ENCODE measurements around the gene LRRC27. TPM values are rescaled to one million over a fixed set of nuclear protein-coding genes. Genes with fewer than 3 reads are reported as not detected.

LRRC27 gene
- total and polyA plus RNA-seq, 7 donors, result 1.4 to 15.5 (median 6.2) TPM

GRCh38 chr10:132408367-132408781 lies 76.4 kb downstream of the LRRC27 start:
- no peak for TF ChIP-seq EP300 (IDR thresholded peaks at IDR 0.05)
- no peak for TF ChIP-seq CTCF (IDR thresholded peaks at IDR 0.05)
- TF ChIP-seq POLR2AphosphoS5 (IDR thresholded peaks at IDR 0.05), result no peak
- TF ChIP-seq POLR2A (IDR thresholded peaks at IDR 0.05), result no peak
- Histone ChIP-seq H3K9me3 (no peaks in the 10 kb centered on the region), H3K27me3 (no peaks in the 10 kb centered on the region), H3K4me3 (peak overlapping the region in 3 of 4 donors; percentile 13 to 34 (median 27)), H3K4me1 (peaks cover 0 to 60% (median 51%) of the 10 kb centered on the region in 4 donors), H3K27ac (peak overlapping the region; percentile 81 to 91 (median 86)), H3K36me3 (peaks cover 12 to 24% (median 14%) of the 10 kb centered on the region in 4 donors)
- intact Hi-C loops (cut with DNase I), result no loop called here
- 7 to 19% methylated on average over 20 of the region's 20 CpGs for WGBS, 2 donors
- DNase-seq, result no peak

GRCh38 chr10:132408823-132409666 lies 77.1 kb downstream of the LRRC27 start:
- intact Hi-C loops (cut with DNase I), result no loop called here
- H3K4me1 ChIP-seq, result peaks cover 0 to 65% (median 56%) of the 10 kb centered on the region in 4 donors
- peak overlapping the region in 3 of 4 donors; percentile 13 to 34 (median 27) for H3K4me3 ChIP-seq
- H3K9me3 ChIP-seq, result no peaks in the 10 kb centered on the region
- DNase-seq, result no peak
- H3K27ac ChIP-seq, result peak overlapping the region; percentile 81 to 91 (median 86)
- H3K27me3 ChIP-seq, result no peaks in the 10 kb centered on the region
- WGBS, 2 donors, result 24 to 67% methylated on average over 27 of the region's 27 CpGs
- peaks cover 12 to 24% (median 14%) of the 10 kb centered on the region in 4 donors for H3K36me3 ChIP-seq
- TF ChIP-seq CTCF (IDR thresholded peaks at IDR 0.05) (no peak), EP300 (IDR thresholded peaks at IDR 0.05) (no peak), POLR2AphosphoS5 (IDR thresholded peaks at IDR 0.05) (no peak), POLR2A (IDR thresholded peaks at IDR 0.05) (peak in 1 of 2 donors; percentile 22)

- H3K4me1 ChIP-seq, result peaks cover 0 to 71% (median 62%) of the 10 kb centered on the region in 4 donors
- no peaks in the 10 kb centered on the region for H3K9me3 ChIP-seq
- peaks cover 11 to 24% (median 14%) of the 10 kb centered on the region in 4 donors for H3K36me3 ChIP-seq
- TF ChIP-seq POLR2AphosphoS5 (IDR thresholded peaks at IDR 0.05), result no peak
- no peak for TF ChIP-seq POLR2A (IDR thresholded peaks at IDR 0.05)
- no peak for TF ChIP-seq EP300 (IDR thresholded peaks at IDR 0.05)
- TF ChIP-seq CTCF (IDR thresholded peaks at IDR 0.05), result no peak
- intact Hi-C loops (cut with DNase I), result no loop called here
- H3K27me3 ChIP-seq, result no peaks in the 10 kb centered on the region
- H3K27ac ChIP-seq, result peak overlapping the region; percentile 81 to 91 (median 86)
- 79 to 90% methylated on average over 4 of the region's 4 CpGs for WGBS, 2 donors
- H3K4me3 ChIP-seq, result no peak overlapping the region
- no peak for DNase-seq
Observed at GRCh38 chr10:132409667-132410028, 77.7 kb downstream of the LRRC27 start.

- H3K27me3 ChIP-seq, result no peaks in the 10 kb centered on the region
- H3K36me3 ChIP-seq, result peaks cover 6 to 19% (median 9%) of the 10 kb centered on the region in 4 donors
- WGBS, 2 donors, result 81 to 90% methylated on average over 28 of the region's 28 CpGs
- H3K27ac ChIP-seq, result peak overlapping the region; percentile 79 to 91 (median 88)
- no peak for TF ChIP-seq POLR2A (IDR thresholded peaks at IDR 0.05)
- TF ChIP-seq CTCF (IDR thresholded peaks at IDR 0.05), result no peak
- no peak for TF ChIP-seq POLR2AphosphoS5 (IDR thresholded peaks at IDR 0.05)
- no peak for TF ChIP-seq EP300 (IDR thresholded peaks at IDR 0.05)
- no peaks in the 10 kb centered on the region for H3K9me3 ChIP-seq
- intact Hi-C loops (cut with DNase I), result no loop called here
- H3K4me3 ChIP-seq, result no peak overlapping the region
- peaks cover 0 to 77% (median 66%) of the 10 kb centered on the region in 4 donors for H3K4me1 ChIP-seq
- no peak for DNase-seq
Observed at GRCh38 chr10:132410056-132410778, 78.2 kb downstream of the LRRC27 start.
